Left renal cortex interstitium (tissue), 4 donors: ENCODE measurements around the gene GALR2. TPM values are rescaled to one million over a fixed set of nuclear protein-coding genes. Genes with fewer than 3 reads are reported as not detected.

ENCODE experiments used
- DNase-seq, 4 donors: peaks; one replicate each; pipeline ENCODE4 v3.0.0-alpha.2; 2013; ENCODE audit warnings: low read depth in 4 of 4, low spot score in 2 of 4, missing footprints in 1 of 4
- polyA plus RNA-seq, 4 donors: library from polyadenylated mRNA; unstranded; fragments of 120-200 nt; gene quantifications; one replicate each; pipeline ENCODE4 v1.2.1, GENCODE V29; 2013; ENCODE audit not compliant: insufficient read length in 4 of 4

GALR2 gene
- polyA plus RNA-seq, 4 donors: 0.25 to 0.88 (median 0.26) TPM

GRCh38 chr17:76078860-76079534 is 4.4 kb downstream of the GALR2 start, which contains the start of gene ZACN:
Gene ZACN, plus strand, starts transcription at chr17:76079182. Its CDS starts 83 bp downstream, at chr17:76079265.
- no peak for DNase-seq

GRCh38 chr17:76079535-76079955 is 5.0 kb downstream of the GALR2 start:
- no peak for DNase-seq

- no peak for DNase-seq
Observed at GRCh38 chr17:76079956-76080767, 5.6 kb downstream of the GALR2 start.

- no peak for DNase-seq
Observed at GRCh38 chr17:76080768-76081287, 6.2 kb downstream of the GALR2 start.

GRCh38 chr17:76081295-76082210 is 7.0 kb downstream of the GALR2 start:
- no peak for DNase-seq

GRCh38 chr17:76082326-76083251 is 8.0 kb downstream of the GALR2 start:
- no peak for DNase-seq

DNA sequence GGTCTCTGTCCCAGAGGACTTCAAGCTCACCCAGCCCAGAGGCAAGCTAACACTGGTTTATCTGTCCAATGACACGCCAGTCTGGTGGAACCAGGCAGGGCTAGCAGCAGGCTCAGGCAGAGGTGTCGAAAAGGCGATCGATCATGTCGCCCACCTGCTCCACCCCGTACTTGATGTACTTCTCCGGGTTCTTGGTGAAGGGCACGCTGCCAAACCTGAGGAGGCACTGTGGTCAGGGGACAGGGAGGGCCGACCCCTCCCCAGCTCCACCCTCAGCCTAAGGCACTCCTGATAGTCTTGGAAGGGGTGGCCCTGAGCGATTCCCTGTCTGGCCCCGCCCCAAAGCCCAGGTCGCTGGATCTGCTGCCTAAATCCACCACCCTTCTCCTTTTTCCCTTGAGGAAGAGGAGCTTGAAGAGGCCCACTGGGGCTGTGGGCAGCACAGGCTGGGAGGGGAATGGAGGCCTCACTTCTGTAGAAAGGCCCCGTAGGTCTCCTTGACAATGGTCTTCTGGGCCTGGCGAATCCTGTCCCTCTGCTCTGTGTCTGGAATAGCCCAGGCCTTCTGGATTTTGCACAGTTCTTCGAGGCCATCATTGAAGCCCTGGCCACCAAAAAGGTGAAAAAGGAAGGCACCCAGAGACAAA is 9.1 kb downstream of the GALR2 start:
- DNase-seq: no peak

DNA sequence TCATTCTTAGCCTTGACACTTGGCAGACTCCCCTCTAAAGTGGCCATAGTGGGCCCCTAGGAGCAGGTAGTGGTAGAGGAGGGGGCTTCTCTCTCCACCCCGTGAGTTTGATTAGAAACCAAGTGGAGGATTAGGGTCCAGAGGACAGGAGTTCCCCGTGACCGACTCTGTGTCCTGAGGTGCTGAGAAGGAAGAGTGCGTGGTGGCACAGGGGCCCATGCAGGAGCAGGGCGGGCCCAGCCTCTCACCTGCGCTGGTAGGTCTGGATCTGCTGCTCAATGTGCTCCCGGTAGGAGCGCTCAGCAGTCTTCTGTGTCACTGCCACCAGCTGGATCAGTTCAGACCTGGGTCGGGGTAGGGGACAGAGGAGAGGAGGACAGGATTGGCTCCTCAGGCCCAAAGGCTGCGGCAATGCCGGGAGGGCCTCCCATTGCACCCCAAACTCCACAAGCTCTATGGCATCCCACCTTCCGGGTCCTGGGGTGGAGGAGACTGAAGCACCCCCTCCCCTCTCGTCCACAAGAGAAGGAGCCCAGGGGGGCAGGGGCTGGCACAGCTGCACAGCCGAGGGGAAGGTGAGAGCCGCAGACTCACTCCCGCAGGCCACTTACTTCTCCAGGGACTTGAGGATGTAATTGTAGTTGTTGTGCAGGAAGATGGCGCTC is 10.6 kb downstream of the GALR2 start:
- DNase-seq: no peak

DNA sequence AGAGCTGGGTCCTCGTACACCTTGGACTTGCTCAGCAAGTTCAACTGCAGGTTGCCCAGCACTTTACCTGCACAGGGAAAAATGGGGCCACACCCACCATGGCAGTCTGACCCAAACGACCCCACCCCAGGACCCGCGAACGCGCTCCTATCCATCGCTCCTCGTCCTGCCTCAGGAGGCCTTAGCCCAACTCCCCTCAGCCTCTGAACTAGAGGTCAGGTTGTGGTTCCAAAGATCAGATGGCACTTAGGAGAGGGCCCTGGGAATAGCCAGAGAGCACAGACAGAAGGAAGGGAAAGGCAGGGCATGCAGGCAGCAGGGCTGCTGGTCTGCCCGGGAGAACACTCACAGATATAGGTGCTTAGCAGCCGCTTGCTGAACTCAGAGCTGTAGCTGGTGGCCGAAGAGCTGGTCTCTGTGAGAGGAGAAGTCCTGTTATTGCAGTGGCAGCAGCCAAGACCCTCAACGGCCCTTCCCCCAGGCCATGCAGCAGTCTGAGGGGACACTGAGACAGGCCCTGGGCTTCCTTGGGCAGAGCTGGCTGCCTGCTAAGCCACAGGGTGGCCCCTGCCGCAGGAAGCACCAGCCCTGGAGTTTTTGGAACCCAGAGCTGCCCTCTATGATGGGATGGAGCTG is 11.3 kb downstream of the GALR2 start:
- DNase-seq: no peak

GRCh38 chr17:76086384-76086783 is 11.8 kb downstream of the GALR2 start:
- DNase-seq: no peak

DNA sequence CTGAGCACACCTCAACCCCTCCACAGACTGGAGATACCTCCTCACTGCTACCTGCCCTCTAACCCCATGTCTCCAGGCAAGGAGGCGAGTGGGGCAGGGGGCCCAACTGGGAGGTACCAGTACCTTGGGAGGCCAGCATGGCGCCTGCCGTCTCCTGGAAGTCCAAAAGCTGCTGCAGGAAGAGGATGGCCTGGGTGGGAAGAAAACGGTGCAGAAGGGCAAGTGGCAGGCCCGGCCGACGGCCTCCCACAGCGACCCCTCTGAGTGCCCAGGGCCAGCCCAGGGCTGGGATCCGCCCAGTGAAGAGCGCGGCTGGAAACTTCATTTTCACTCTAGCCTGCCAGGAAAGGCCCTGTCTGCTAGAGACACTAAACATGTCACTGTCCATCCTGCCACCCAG is 12.9 kb downstream of the GALR2 start:
- no peak for DNase-seq

DNA sequence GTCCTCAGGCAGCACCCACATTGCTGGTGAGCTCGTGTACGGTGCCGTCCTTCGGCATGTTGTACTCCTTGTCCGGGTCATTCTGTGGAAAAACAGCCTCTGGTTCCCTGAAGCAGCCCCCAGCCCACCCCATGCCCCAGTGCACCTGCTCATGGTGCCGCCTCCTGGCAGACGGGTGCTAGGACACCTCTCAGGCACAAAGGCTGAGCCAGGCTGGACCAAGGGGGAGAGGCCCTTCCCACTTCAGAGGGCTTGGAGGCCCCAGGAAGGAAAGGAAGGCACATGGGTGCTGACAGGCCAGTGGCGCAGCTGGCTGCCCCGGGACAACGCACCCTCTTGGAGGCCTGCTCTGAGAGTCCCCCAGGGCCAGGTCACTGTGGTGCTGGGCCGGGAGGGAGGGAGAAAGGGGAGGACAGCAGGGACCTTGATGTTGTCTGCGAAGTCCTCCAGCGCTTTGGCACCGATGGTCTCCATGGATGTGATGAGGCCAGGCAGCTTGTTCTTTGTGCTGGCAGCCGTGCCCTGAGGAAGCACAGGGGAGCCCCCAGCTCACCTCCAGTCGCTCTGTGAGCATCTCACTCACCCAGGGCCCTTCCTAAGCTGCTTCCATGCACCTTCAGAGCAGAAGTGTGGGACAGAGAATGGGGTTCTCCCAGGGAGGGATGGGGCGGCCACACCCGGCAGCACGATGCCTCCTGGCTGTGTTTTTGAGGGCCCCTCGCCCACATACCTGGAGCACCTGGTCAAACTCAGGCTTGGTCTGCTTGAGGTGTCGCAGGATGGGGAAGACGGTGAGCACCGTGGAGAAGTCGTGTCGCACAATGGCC is 13.7 kb downstream of the GALR2 start:
- DNase-seq: no peak

GRCh38 chr17:76088868-76089576 is 14.4 kb downstream of the GALR2 start:
- no peak for DNase-seq

DNA sequence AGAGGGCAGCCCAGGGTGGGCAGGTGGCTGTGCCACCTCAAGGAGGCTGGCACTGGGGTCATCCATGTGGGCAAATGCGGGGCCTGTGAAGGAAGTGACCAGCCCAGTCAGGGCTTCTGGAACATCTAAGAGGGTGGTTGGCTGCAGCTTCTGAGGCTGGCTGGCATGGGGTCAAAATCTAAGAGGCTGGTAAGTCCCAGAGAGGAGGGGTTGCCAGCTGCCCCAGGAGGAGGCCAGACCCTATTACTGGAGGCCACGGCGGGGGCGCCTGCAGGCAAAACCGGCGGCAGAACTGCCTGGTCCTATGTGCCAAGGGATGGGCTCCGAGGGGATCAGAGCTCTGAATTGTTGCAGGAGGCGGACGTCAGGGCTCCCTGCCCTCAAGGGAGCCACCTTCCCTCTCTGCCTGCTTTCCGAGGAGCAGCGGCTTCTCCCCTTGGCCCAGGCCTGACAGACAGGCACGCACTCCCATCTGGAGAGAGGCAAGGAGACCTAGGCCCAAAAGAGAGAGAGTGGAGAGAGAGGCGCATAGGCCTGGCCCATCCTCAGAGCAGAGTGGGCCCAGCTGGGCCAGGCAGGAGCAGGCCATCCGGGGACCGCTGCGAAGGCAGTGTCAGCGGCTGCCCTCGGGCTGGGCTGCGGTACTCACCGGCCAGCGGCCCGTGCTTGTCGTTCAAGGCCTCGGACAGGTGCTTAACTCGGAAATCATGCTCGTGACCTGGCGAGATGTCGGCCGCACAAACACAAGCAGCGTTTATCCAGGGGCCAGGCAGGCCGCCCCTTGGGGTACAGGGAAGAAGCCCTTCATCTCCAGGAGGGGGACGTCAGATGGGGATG is 15.3 kb downstream of the GALR2 start:
- no peak for DNase-seq

DNA sequence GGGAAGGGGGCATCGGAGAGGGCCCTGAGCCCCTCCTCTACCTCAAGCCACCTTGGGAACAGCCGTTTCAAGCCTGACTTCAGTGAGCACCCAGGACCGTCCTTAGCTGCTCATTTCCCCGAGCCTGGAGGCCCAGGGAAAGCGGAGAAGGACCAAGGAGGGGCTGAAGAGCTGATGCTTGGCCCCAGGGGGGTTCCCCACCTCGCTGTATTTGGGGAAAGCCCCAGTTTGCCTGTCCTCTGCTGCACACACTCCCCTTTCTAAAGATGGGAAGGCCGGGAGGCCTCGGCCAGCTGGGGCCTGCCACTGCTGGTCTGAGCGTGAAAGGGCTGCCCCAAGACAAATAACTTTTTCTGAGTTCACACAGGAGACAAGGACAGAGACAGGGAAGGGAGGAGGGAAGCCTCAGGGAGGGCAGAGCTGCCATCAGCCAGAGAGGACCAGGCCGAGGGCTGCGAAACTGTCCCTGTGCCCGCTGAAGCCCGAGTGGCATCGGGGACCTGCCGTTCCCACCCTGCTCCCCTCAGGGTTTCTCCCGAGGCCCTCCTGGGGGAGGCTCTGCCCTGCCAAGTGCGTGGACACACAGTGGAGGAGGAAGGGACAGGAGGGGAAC is 16.0 kb downstream of the GALR2 start:
- no peak for DNase-seq
